NCI-H446 (cell line): Measurements from ENCODE around the gene CRYZ.
A peak's percentile ranks its signal among the peaks of the same experiment; 100 is the strongest.
"Not testable (repeated sequence)": the region's sequence is repeated elsewhere in the genome, so short reads cannot be mapped to it uniquely, and the experiment has no call there.

Experiments used
- DNase-seq, 2 experiments: peaks; one replicate each; lab custom pipeline; 2025; lab: John Stamatoyannopoulos, UW

The CRYZ gene

DNA sequence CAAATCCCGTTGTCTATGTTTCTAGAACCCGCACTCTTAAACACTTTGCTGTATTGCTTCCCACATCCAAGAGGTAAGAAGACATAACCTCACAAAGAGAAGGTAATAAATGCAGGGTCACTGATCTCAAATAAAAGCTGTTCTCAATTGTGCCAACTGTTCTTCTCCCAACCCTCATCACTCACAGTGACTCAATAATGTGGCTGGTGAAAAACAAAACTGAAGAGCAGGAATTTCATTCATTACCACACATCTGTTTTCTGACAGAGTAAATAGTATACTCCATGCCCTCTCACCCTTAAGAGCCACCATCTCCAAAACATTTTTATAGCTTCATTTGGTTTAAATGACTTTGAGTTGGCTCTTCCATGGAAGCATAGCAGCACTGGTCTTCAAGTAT is 53.0 kb downstream of the CRYZ start:
- no peak for DNase-seq

DNA sequence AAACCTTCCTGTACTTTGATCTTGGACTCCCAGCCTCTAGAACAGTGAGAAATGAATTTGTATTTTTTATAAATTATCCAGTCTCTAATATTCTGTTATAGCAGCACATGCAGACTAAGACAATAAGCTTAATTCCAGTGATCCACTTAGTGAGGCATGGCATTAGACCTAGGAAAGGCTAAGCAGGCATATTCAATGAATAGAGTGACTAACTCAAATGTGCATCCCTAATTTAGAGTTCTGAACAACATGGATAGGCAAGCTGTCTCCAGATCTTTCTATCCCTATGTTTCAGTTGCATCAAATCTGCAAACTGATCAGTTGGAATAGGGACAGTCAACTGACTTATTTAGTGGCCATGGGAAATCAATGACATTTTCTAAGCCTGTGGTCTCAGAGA is 54.9 kb downstream of the CRYZ start:
- DNase-seq = no peak

DNA sequence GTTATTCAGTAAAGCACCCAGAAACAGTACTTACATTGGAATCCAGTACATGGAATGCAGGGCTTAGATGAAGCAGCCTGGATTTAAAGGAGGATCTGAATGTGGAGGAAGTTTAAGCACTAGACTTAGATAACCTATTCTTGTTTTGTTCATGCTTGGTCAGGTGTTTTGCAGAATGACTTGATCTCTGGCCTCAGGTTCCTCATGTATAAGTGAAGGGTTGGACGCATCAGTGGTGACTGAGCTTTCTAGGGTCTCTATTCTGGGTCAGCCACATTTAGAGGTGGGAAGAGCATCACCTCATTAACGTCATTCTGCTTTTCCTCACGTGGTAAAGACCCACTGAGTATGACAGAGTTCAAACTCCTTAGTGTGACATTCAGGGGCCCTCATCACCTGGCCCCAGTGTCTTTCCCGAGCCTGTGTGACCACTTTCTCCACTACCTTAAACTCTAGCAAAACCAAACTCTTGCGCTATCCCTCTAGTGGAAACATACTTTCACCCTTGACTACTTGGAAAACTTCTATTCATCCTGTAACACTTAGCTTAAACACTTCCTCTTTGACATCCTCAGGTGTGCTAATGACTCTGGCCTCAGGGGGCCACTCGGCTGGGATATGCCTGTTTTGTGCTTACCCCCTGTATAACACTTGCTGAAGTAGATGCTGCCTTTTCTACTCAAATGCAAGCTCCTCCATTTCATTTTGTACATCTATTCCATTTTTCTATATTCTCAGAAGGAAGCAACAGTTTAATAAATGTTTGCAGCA is 58.4 kb downstream of the CRYZ start:
- no peak for DNase-seq

DNA sequence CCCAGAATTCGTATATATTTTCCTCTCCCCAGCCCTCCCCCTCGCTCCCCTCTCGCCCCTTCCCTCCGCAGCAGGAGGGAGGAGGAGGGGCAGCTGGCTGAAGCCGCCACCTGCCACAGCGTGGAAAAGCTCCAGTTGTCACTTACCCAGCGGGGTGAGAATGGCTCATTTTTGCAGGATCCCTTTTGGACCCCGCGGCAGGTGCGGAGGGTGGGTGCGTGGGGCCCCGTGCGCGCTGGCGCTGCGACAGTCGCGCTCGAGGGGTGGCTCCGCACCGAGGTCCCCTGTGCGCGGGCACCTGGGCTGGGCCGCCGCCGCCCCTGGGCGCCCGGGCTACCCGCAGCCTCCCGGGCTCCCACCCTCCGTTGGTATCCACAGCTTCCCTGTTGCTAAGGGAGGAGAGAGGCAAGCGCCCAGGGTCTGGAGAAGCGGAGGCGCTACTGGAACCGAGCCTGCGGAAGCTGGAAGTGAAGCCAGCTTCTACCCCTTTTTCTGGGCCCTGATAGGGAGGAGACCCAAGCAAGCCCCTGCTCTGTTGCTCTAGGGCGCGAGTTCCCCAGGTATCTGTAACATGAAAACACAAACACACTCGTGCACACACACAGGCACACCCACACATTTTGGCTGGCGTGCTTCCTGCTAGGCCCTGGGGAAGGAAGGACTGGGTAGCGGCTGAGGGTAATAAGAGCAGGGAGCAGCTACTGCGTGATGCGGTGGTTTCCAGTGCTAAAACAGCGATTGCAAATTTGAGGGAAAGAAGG is 59.3 kb downstream of the CRYZ start, which contains the start of gene ERICH3:
Gene ERICH3, minus strand, starts transcription at position 442 of the 761 bp plus-strand sequence. Its CDS starts 273 bp downstream, at position 169.
- peak in 1 of 2 experiments; percentile 27 for DNase-seq

DNA sequence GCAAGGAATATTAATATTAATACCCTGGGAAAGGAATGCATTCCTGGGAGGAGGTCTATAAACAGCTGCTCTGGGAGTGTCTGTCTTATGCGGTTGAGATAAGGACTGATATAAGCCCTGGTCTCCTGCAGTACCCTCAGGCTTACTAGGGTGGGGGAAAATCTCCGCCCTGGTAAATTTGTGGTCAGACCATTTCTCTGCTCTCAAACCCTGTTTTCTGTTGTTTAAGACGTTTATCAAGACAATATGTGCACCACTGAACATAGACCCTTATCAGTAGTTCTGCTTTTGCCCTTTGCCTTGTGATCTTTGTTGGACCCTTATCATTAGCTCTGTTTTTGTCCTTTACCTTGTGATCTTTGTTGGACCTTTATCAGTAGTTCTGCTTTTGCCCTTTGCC is 62.0 kb downstream of the CRYZ start:
- DNase-seq = not testable (repeated sequence)
